Esophagus muscularis mucosa (tissue), 4 donors: ENCODE data around the gene CLASP1. TPM values are rescaled to one million over a fixed set of nuclear protein-coding genes. Genes with fewer than 3 reads are reported as not detected.

Source experiments
- DNase-seq: peaks from one replicate; pipeline ENCODE4 v3.0.0-alpha.2; 2017; ENCODE audit errors: extremely low spot score
- H3K27ac ChIP-seq, 4 donors: fragments of 200-600 bp; sonication (generic); replicated peaks in 1 of 4; 1 replicate in 3 of 4; 2 replicates in 1 of 4; pipeline ENCODE4 v1.5.1; 2016 to 2019; ENCODE audit warnings: mild to moderate bottlenecking in 1 of 4
- H3K27me3 ChIP-seq, 4 donors: fragments of 200-600 bp; sonication (generic); one replicate each; pipeline versions ENCODE4 v1.5.1 to v1.6.0; 2016 to 2019
- H3K36me3 ChIP-seq, 4 donors: fragments of 200-600 bp; sonication (generic); one replicate each; pipeline ENCODE4 v1.5.1; 2016 to 2019
- H3K4me1 ChIP-seq, 4 donors: fragments of 200-600 bp; sonication (generic); one replicate each; pipeline ENCODE4 v1.5.1; 2016 to 2019
- H3K4me3 ChIP-seq, 4 donors: fragments of 200-600 bp; sonication (generic); 1 replicate in 2 of 4; 2 replicates in 2 of 4; pipeline ENCODE4 v1.5.1; 2016 to 2019; ENCODE audit warnings: mild to moderate bottlenecking in 4 of 4, moderate library complexity in 1 of 4
- H3K9me3 ChIP-seq, 4 donors: fragments of 200-600 bp; sonication (generic); 1 replicate in 3 of 4; 2 replicates in 1 of 4; pipeline ENCODE4 v1.5.1; 2016 to 2019
- CTCF ChIP-seq, 3 experiments: fragments of 200-600 bp in 2 of 3; fragments of 450-650 bp in 1 of 3; sonication (generic) in 2 of 3; IDR thresholded peaks; one replicate each; pipeline ENCODE4 v1.5.1; 2017 to 2019; ENCODE audit warnings: antibody characterized with exemption in 3 of 3, mild to moderate bottlenecking in 2 of 3, moderate library complexity in 1 of 3
- EP300 ChIP-seq: sonication (generic); formaldehyde crosslinking; IDR thresholded peaks from one replicate; pipeline ENCODE4 v1.6.1; 2017; ENCODE audit warnings: antibody characterized with exemption
- POLR2A ChIP-seq: fragments of 450-650 bp; IDR thresholded peaks from one replicate; pipeline ENCODE4 v1.6.1; 2017; ENCODE audit warnings: antibody characterized with exemption, moderate library complexity, mild to moderate bottlenecking, low read depth
- POLR2AphosphoS5 ChIP-seq, 2 donors: sonication (generic); formaldehyde crosslinking; IDR thresholded peaks; one replicate each; pipeline ENCODE4 v1.6.1; 2017; ENCODE audit warnings: antibody characterized with exemption in 2 of 2
- WGBS: methylation state at CpG from one replicate; pipeline ENCODE4 v1.1.5; 2018; 5-methylcytosine and 5-hydroxymethylcytosine counted together
- intact Hi-C: fragments of 100-400 bp; cut with DNase I; formaldehyde crosslinking; loops from one replicate; pipeline ENCODE4 v1.15.1; 2023
- total RNA-seq, 4 donors: library from RNA; depleted of rRNA; stranded (reverse); fragments of >200 nt; gene quantifications; one replicate each; pipeline versions ENCODE4 v1.1.0 to v1.2.1, GENCODE V29; 2016

Gene CLASP1
- total RNA-seq, 4 donors from 2014 or later: 62.6 to 78.6 (median 70.5) TPM

GRCh38 chr2:121638333-121638732 is 10.9 kb downstream of the CLASP1 start:
- DNase-seq: no peak
- intact Hi-C loops: no loop called here
- H3K4me1 ChIP-seq: peaks cover 34 to 46% (median 39%) of the 10 kb centered on the region in 4 donors

GRCh38 chr2:121635371-121635770 is 13.9 kb downstream of the CLASP1 start:
- Histone ChIP-seq H3K27ac (no peak overlapping the region), H3K4me1 (peaks cover 34 to 53% (median 43%) of the 10 kb centered on the region in 4 donors), H3K9me3 (no peaks in the 10 kb centered on the region), H3K36me3 (peaks cover 0 to 5% (median 0%) of the 10 kb centered on the region in 4 donors), H3K27me3 (no peaks in the 10 kb centered on the region), H3K4me3 (no peak overlapping the region)
- WGBS: 67% methylated on average over 1 of the region's 1 CpG
- TF ChIP-seq POLR2AphosphoS5 (IDR thresholded peaks at IDR 0.05) (no peak), EP300 (no peak), POLR2A (no peak), CTCF (IDR thresholded peaks at IDR 0.05) (no peak)
- DNase-seq: no peak
- intact Hi-C loops: no loop called here

More at GRCh38 chr2:121638333-121638732, 10.9 kb downstream of the CLASP1 start:
- TF ChIP-seq POLR2AphosphoS5 (IDR thresholded peaks at IDR 0.05): no peak
- no peak for TF ChIP-seq POLR2A
- TF ChIP-seq CTCF (IDR thresholded peaks at IDR 0.05): no peak
- TF ChIP-seq EP300: no peak
- 96% methylated on average over 3 of the region's 3 CpGs for WGBS
- Histone ChIP-seq H3K27ac (no peak overlapping the region), H3K36me3 (peaks cover 0 to 5% (median 0%) of the 10 kb centered on the region in 4 donors), H3K4me3 (no peak overlapping the region), H3K9me3 (no peaks in the 10 kb centered on the region), H3K27me3 (no peaks in the 10 kb centered on the region)

- intact Hi-C loops: no loop called here
- WGBS: 69% methylated on average over 6 of the region's 6 CpGs
- Histone ChIP-seq H3K36me3 (peaks cover 0 to 5% (median 0%) of the 10 kb centered on the region in 4 donors), H3K9me3 (no peaks in the 10 kb centered on the region), H3K4me3 (no peak overlapping the region), H3K27ac (peak overlapping the region; percentile 14 to 41 (median 27)), H3K27me3 (no peaks in the 10 kb centered on the region), H3K4me1 (peaks cover 34 to 55% (median 40%) of the 10 kb centered on the region in 4 donors)
- TF ChIP-seq CTCF (IDR thresholded peaks at IDR 0.05) (no peak), POLR2A (no peak), POLR2AphosphoS5 (IDR thresholded peaks at IDR 0.05) (no peak), EP300 (no peak)
- DNase-seq: no peak
Observed at GRCh38 chr2:121634354-121635307, 14.6 kb downstream of the CLASP1 start.

- Histone ChIP-seq H3K27me3 (no peaks in the 10 kb centered on the region), H3K36me3 (no peaks in the 10 kb centered on the region), H3K9me3 (no peaks in the 10 kb centered on the region), H3K4me3 (no peak overlapping the region), H3K27ac (peak overlapping the region; percentile 14 to 39 (median 14)), H3K4me1 (peaks cover 34 to 63% (median 40%) of the 10 kb centered on the region in 4 donors)
- TF ChIP-seq POLR2AphosphoS5 (IDR thresholded peaks at IDR 0.05): no peak
- no peak for TF ChIP-seq CTCF (IDR thresholded peaks at IDR 0.05)
- no peak for TF ChIP-seq POLR2A
- DNase-seq: no peak
- WGBS: 91% methylated on average over 4 of the region's 4 CpGs
- intact Hi-C loops: no loop called here
Observed at GRCh38 chr2:121633463-121633862, 15.8 kb downstream of the CLASP1 start.
